ENCODE results near the gene ZNF716.

DNA sequence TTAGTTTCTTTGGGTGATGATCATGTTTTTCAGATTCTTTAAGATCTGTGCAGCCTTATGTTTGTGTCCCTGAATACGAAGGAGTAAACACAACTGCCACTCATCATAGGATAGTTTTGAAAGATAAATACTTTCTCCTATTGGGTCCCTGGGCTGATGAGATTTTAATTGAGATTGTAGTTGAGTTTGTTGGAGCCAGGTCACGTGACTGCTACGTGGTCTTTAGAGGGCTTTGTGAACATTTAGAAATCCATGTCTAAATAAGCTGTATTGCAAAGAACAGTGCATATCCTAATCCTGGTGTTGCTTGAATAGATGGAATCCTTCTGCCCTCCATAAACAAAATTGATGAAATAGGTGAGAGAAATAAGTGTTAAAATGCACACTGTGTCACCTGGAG, 17.4 kb upstream of the ZNF716 start:
- TF ChIP-seq, protein P1, sequence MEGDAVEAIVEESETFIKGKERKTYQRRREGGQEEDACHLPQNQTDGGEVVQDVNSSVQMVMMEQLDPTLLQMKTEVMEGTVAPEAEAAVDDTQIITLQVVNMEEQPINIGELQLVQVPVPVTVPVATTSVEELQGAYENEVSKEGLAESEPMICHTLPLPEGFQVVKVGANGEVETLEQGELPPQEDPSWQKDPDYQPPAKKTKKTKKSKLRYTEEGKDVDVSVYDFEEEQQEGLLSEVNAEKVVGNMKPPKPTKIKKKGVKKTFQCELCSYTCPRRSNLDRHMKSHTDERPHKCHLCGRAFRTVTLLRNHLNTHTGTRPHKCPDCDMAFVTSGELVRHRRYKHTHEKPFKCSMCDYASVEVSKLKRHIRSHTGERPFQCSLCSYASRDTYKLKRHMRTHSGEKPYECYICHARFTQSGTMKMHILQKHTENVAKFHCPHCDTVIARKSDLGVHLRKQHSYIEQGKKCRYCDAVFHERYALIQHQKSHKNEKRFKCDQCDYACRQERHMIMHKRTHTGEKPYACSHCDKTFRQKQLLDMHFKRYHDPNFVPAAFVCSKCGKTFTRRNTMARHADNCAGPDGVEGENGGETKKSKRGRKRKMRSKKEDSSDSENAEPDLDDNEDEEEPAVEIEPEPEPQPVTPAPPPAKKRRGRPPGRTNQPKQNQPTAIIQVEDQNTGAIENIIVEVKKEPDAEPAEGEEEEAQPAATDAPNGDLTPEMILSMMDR (conservative IDR thresholded peaks at IDR 0.05 in 1 of 2, IDR thresholded peaks at IDR 0.05 in 1 of 2; ENCODE audit: extremely low read depth in 1 of 2, insufficient read depth in 1 of 2, low read depth in 1 of 2, low read length in 2 of 2), result no peak
- no peak for TF ChIP-seq EZH2 (IDR thresholded peaks at IDR 0.05; ENCODE audit: borderline replicate concordance, low read length)
